ENCODE measurements around the gene TBL1X.

The TBL1X gene

DNA sequence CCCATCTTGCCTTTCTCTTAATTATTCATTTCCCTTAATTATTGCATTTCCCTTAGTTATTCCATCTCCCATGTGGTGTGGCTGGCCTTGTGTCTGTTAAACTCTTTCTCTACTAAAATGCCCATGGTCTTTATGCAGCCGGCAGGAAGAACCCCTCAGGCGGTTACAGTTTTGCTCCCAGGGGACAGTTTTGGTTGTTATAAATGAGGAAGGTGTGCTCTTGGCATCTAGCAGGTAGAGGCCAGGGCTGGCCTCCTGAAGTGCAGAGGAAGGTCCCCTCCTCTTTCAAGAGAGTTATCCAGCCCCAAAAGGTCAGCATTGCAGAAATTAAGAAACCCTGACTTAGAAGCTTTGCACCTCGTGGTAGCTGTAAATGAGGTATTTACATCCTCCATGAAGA is 18.0 kb downstream of the TBL1X start:
- TF ChIP-seq SIN3A (IDR thresholded peaks at IDR 0.05; ENCODE audit: borderline replicate concordance, insufficient read depth, low read length), result no peak
- TF ChIP-seq POLR2AphosphoS5 (IDR thresholded peaks at IDR 0.05; ENCODE audit: low read depth, low read length), result no peak
- no peak for TF ChIP-seq TAF1 (IDR thresholded peaks at IDR 0.05; ENCODE audit: borderline replicate concordance, insufficient read depth, low read length)
- TF ChIP-seq, protein P1, sequence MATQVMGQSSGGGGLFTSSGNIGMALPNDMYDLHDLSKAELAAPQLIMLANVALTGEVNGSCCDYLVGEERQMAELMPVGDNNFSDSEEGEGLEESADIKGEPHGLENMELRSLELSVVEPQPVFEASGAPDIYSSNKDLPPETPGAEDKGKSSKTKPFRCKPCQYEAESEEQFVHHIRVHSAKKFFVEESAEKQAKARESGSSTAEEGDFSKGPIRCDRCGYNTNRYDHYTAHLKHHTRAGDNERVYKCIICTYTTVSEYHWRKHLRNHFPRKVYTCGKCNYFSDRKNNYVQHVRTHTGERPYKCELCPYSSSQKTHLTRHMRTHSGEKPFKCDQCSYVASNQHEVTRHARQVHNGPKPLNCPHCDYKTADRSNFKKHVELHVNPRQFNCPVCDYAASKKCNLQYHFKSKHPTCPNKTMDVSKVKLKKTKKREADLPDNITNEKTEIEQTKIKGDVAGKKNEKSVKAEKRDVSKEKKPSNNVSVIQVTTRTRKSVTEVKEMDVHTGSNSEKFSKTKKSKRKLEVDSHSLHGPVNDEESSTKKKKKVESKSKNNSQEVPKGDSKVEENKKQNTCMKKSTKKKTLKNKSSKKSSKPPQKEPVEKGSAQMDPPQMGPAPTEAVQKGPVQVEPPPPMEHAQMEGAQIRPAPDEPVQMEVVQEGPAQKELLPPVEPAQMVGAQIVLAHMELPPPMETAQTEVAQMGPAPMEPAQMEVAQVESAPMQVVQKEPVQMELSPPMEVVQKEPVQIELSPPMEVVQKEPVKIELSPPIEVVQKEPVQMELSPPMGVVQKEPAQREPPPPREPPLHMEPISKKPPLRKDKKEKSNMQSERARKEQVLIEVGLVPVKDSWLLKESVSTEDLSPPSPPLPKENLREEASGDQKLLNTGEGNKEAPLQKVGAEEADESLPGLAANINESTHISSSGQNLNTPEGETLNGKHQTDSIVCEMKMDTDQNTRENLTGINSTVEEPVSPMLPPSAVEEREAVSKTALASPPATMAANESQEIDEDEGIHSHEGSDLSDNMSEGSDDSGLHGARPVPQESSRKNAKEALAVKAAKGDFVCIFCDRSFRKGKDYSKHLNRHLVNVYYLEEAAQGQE (IDR thresholded peaks at IDR 0.05; ENCODE audit: insufficient read depth in 1 of 2, low read depth in 2 of 2, low read length in 2 of 2), result no peak
- TF ChIP-seq FOXP2 (optimal IDR thresholded peaks at IDR 0.05; ENCODE audit: borderline replicate concordance, extremely low read depth, extremely low read length, insufficient read depth), result no peak

DNA sequence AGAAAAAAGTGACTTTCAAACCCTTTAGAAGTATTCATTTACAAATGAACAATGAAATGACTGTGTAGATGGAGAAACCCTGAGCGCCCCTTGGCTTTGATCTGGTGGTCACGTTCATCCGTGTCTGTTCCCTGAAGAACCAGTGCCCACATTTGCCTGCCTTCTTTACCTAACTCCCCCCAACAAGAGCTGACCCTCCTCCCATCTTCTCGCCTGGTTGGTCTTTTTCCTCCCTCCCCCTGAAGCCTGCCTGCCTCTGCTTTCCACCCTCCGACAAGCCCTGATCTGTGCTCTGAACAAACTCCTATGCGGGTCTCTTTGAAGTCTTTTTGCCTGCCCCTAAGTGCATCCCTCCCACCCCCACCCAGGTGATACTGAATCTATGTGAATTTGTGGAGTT is 18.5 kb downstream of the TBL1X start:
- TF ChIP-seq, protein P1 (IDR thresholded peaks at IDR 0.05; ENCODE audit: insufficient read depth in 1 of 2, low read depth in 2 of 2, low read length in 2 of 2), result no peak
- no peak for TF ChIP-seq FOXP2 (optimal IDR thresholded peaks at IDR 0.05; ENCODE audit: borderline replicate concordance, extremely low read depth, extremely low read length, insufficient read depth)
- TF ChIP-seq POLR2AphosphoS5 (IDR thresholded peaks at IDR 0.05; ENCODE audit: low read depth, low read length), result no peak
- TF ChIP-seq TAF1 (IDR thresholded peaks at IDR 0.05; ENCODE audit: borderline replicate concordance, insufficient read depth, low read length), result no peak
- TF ChIP-seq SIN3A (IDR thresholded peaks at IDR 0.05; ENCODE audit: borderline replicate concordance, insufficient read depth, low read length), result no peak

DNA sequence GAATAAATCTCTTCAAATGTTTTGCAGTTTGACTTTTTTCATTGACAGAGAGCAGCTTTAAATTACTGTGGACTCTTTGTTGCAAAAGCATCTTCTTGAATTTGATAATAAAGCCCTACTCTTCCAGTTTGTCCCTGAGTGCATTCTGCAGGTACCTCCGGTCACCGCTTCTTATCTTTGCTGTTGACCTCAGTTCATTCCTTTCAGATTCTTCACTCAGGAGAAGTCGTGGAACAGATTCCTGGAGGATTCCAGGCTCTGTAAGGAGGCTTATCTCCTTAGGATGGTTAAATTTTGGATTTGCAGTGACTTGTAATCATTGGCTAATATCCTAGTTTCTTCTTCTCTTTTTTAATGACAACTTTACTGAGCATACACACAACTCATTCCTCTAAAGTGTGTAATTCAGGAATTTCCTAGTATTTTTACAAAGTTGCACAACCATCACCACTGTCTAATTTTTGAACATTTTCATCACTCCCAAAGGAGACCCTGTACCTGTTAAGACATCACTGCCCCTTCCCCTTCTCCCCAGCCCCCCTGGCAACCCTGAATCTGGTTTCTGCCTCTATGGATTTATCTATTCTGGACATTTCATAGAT is 22.0 kb downstream of the TBL1X start:
- TF ChIP-seq FOXP2 (optimal IDR thresholded peaks at IDR 0.05; ENCODE audit: borderline replicate concordance, extremely low read depth, extremely low read length, insufficient read depth) (no peak), TAF1 (IDR thresholded peaks at IDR 0.05; ENCODE audit: borderline replicate concordance, insufficient read depth, low read length) (no peak), SIN3A (IDR thresholded peaks at IDR 0.05; ENCODE audit: borderline replicate concordance, insufficient read depth, low read length) (no peak), POLR2AphosphoS5 (IDR thresholded peaks at IDR 0.05; ENCODE audit: low read depth, low read length) (no peak)
- TF ChIP-seq, protein P1 (IDR thresholded peaks at IDR 0.05; ENCODE audit: insufficient read depth in 1 of 2, low read depth in 2 of 2, low read length in 2 of 2), result no peak

DNA sequence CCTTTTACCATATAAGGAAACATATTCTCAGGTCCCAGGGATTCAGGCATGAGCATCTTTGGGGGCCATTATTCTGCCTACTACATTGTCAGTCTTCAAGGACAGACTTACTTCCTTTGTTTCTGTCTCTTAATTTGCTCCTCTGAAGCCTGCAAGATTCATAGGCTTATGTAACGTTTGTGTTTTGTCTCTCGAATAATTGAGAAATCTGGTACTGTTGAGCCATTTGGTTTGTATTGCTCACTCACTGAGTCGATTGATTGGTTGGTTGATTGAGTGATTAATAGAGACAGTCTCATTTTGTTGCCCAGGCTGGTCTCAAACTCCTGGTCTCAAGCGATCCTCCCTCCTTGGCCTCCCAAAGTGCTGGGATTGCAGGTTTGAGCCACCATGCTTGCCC is 23.7 kb downstream of the TBL1X start:
- TF ChIP-seq, protein P1 (IDR thresholded peaks at IDR 0.05; ENCODE audit: insufficient read depth in 1 of 2, low read depth in 2 of 2, low read length in 2 of 2), result no peak
- TF ChIP-seq TAF1 (IDR thresholded peaks at IDR 0.05; ENCODE audit: borderline replicate concordance, insufficient read depth, low read length) (no peak), SIN3A (IDR thresholded peaks at IDR 0.05; ENCODE audit: borderline replicate concordance, insufficient read depth, low read length) (no peak), FOXP2 (optimal IDR thresholded peaks at IDR 0.05; ENCODE audit: borderline replicate concordance, extremely low read depth, extremely low read length, insufficient read depth) (no peak), POLR2AphosphoS5 (IDR thresholded peaks at IDR 0.05; ENCODE audit: low read depth, low read length) (no peak)
